HL-60 (cell line): ENCODE data around the gene MSRB2.

Experiments
- POLR2AphosphoS5 ChIP-seq: IDR thresholded peaks from 2 replicates; pipeline ENCODE4 v1.6.1; 2012; ENCODE audit warnings: low read depth
- REST ChIP-seq: IDR thresholded peaks from 2 replicates; pipeline ENCODE4 v1.6.1; 2012; ENCODE audit warnings: low read depth; ENCODE audit not compliant: insufficient replicate concordance

- TF ChIP-seq POLR2AphosphoS5: no peak
- no peak for TF ChIP-seq REST
Measured at GRCh38 chr10:23151071-23151470, 55.7 kb downstream of the MSRB2 start.
